K562 (cell line): ENCODE measurements around the gene SNAPC5. TPM values are rescaled to one million over a fixed set of nuclear protein-coding genes. Genes with fewer than 3 reads are reported as not detected.
A peak's percentile ranks its signal among the peaks of the same experiment; 100 is the strongest.

ENCODE experiments used
- ADNP ChIP-seq: fragments of 200-800 bp; sonication (Bioruptor generic); IDR thresholded peaks from 2 replicates; pipeline ENCODE4 v1.6.1; 2016; ENCODE audit warnings: missing genetic modification characterization, missing compliant biosample characterization
- BDP1 ChIP-seq: IDR thresholded peaks from 3 replicates; pipeline ENCODE4 v1.6.1; 2011; ENCODE audit not compliant: insufficient read length, insufficient read depth
- CBFB ChIP-seq: sonication (generic); formaldehyde crosslinking; IDR thresholded peaks from 2 replicates; pipeline ENCODE4 v1.4.0; 2020; ENCODE audit warnings: mild to moderate bottlenecking, missing genetic modification reagents
- ELF1 ChIP-seq: fragments of 200-800 bp; sonication (Bioruptor generic); IDR thresholded peaks from 2 replicates; pipeline ENCODE4 v1.6.1; 2016; ENCODE audit warnings: missing genetic modification characterization, missing compliant biosample characterization
- FOXA1 ChIP-seq: fragments of 450-650 bp; IDR thresholded peaks from 2 replicates; pipeline ENCODE4 v1.6.1; 2016; ENCODE audit warnings: mild to moderate bottlenecking, borderline replicate concordance
- HDAC2 ChIP-seq: fragments of 450-650 bp; IDR thresholded peaks from 2 replicates; pipeline ENCODE4 v1.6.1; 2016; ENCODE audit warnings: mild to moderate bottlenecking
- IRF2 ChIP-seq: sonication (generic); formaldehyde crosslinking; IDR thresholded peaks from 2 replicates; pipeline ENCODE4 v1.8.1; 2022; ENCODE audit warnings: mild to moderate bottlenecking, missing genetic modification reagents
- MBD2 ChIP-seq: sonication (generic); IDR thresholded peaks from 2 replicates; pipeline ENCODE4 v1.6.1; 2016; ENCODE audit warnings: low read depth, borderline replicate concordance
- NFRKB ChIP-seq: fragments of 450-650 bp; IDR thresholded peaks from 2 replicates; pipeline ENCODE4 v1.6.1; 2016; ENCODE audit warnings: low read depth
- PYGO2 ChIP-seq: fragments of 450-650 bp; IDR thresholded peaks from 2 replicates; pipeline ENCODE4 v1.6.1; 2016; ENCODE audit warnings: mild to moderate bottlenecking, missing genetic modification characterization, moderate library complexity, missing compliant biosample characterization
- SUPT5H ChIP-seq: fragments of 450-650 bp; IDR thresholded peaks from 2 replicates; pipeline ENCODE4 v1.6.1; 2016
- TAF1 ChIP-seq: IDR thresholded peaks from 2 replicates; pipeline ENCODE4 v1.6.1; 2011; ENCODE audit warnings: mild to moderate bottlenecking, low read length, moderate library complexity; ENCODE audit not compliant: insufficient read depth, control insufficient read depth, severe bottlenecking; ENCODE audit errors: extremely low read depth
- TFAM ChIP-seq: fragments of 250-450 bp; sonication (Bioruptor Pico); conservative IDR thresholded peaks from 2 replicates; pipeline ENCODE4 v1.5.0; 2021; ENCODE audit warnings: mild to moderate bottlenecking, moderate library complexity
- XRCC3 ChIP-seq: fragments of 450-650 bp; IDR thresholded peaks from 2 replicates; pipeline ENCODE4 v1.6.1; 2017; ENCODE audit warnings: mild to moderate bottlenecking, moderate library complexity
- ZBTB5 ChIP-seq: fragments of 450-650 bp; IDR thresholded peaks from 2 replicates; pipeline ENCODE4 v1.6.1; 2017; ENCODE audit warnings: antibody characterized with exemption
- ZFPM2 ChIP-seq: fragments of 250-450 bp; sonication (Bioruptor Pico); IDR thresholded peaks from 2 replicates; pipeline ENCODE4 v1.5.1; 2022; ENCODE audit warnings: mild to moderate bottlenecking
- ZNF696 ChIP-seq: fragments of 250-450 bp; sonication (Bioruptor Pico); conservative IDR thresholded peaks from 2 replicates; pipeline ENCODE4 v1.4.0; 2020; ENCODE audit warnings: mild to moderate bottlenecking, moderate library complexity
- ZSCAN32 ChIP-seq: fragments of 450-650 bp; formaldehyde crosslinking; IDR thresholded peaks from 2 replicates; pipeline ENCODE4 v1.4.0; 2020; ENCODE audit warnings: mild to moderate bottlenecking, moderate library complexity
- polyA plus RNA-seq, 8 experiments: library from polyadenylated mRNA; depleted of rRNA in 4 of 8; stranded (reverse) in 5 of 8; unstranded in 3 of 8; fragments of >200 nt; fragmentation: Nextera tagmentation in 2 of 8; fragmentation: Illumina TruSeq in 1 of 8; extraction: Ambion mirVana in 2 of 8; extraction: Trizol in 1 of 8; gene quantifications; 2 replicates each; pipeline versions ENCODE4 v1.2.1 to v1.2.3, GENCODE V29; 2011 to 2014; ENCODE audit warnings: inconsistent platforms in 1 of 8, missing spikeins in 1 of 8
- total RNA-seq, 7 experiments: library from RNA; depleted of rRNA in 6 of 7; stranded (reverse); fragments of >200 nt in 6 of 7; fragmentation: Illumina TruSeq in 2 of 7; extraction: Trizol in 2 of 7; gene quantifications; 2 replicates each; pipeline versions ENCODE4 v1.2.1 to v1.2.3, GENCODE V29; 2011 to 2021; ENCODE audit warnings: low replicate concordance in 1 of 7
- TF ChIP-seq, protein P1 (sequence below), 2 experiments: fragments of 450-650 bp in 1 of 2; IDR thresholded peaks; 2 replicates each; pipeline ENCODE4 v1.6.1; 2011 to 2017; ENCODE audit warnings: low read depth in 2 of 2, antibody characterized with exemption in 1 of 2, borderline replicate concordance in 1 of 2, low read length in 1 of 2, mild to moderate bottlenecking in 1 of 2, mixed read lengths in 1 of 2; ENCODE audit not compliant: control insufficient read depth in 1 of 2
- TF ChIP-seq, protein P2 (sequence below): fragments of 450-650 bp; IDR thresholded peaks from one replicate; pipeline ENCODE4 v1.6.1; 2018; ENCODE audit warnings: mild to moderate bottlenecking, moderate library complexity; ENCODE audit not compliant: partially characterized antibody

The SNAPC5 gene
- total and polyA plus RNA-seq, 9 of the 15 experiments (the other 6 are each of a cell fraction or from before 2014, with no cell fraction given), result 52.8 to 155 (median 96.5) TPM

GRCh38 chr15:66496951-66497501 lies 536 bp downstream of the SNAPC5 start (continued):
- TF ChIP-seq, protein P1, sequence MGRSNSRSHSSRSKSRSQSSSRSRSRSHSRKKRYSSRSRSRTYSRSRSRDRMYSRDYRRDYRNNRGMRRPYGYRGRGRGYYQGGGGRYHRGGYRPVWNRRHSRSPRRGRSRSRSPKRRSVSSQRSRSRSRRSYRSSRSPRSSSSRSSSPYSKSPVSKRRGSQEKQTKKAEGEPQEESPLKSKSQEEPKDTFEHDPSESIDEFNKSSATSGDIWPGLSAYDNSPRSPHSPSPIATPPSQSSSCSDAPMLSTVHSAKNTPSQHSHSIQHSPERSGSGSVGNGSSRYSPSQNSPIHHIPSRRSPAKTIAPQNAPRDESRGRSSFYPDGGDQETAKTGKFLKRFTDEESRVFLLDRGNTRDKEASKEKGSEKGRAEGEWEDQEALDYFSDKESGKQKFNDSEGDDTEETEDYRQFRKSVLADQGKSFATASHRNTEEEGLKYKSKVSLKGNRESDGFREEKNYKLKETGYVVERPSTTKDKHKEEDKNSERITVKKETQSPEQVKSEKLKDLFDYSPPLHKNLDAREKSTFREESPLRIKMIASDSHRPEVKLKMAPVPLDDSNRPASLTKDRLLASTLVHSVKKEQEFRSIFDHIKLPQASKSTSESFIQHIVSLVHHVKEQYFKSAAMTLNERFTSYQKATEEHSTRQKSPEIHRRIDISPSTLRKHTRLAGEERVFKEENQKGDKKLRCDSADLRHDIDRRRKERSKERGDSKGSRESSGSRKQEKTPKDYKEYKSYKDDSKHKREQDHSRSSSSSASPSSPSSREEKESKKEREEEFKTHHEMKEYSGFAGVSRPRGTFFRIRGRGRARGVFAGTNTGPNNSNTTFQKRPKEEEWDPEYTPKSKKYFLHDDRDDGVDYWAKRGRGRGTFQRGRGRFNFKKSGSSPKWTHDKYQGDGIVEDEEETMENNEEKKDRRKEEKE (IDR thresholded peaks at IDR 0.05; ENCODE audit: borderline replicate concordance in 1 of 2, control insufficient read depth in 1 of 2, low read depth in 2 of 2, low read length in 1 of 2), result no peak
- TF ChIP-seq ZNF696 (CRISPR knock-in tag) (no peak), ZBTB5 (no peak), TAF1 (no peak), ELF1 (tag) (no peak), TFAM (CRISPR knock-in tag) (no peak), XRCC3 (no peak), ZFPM2 (no peak), PYGO2 (tag) (no peak), FOXA1 (no peak), ADNP (tag) (no peak), MBD2 (no peak), HDAC2 (no peak), ZSCAN32 (CRISPR knock-in tag) (no peak), SUPT5H (no peak), BDP1 (no peak), NFRKB (peak; percentile 75; the same call in 1 of the 2 replicates), CBFB (0 out of 2 replicates have a peak, but pooled peaks have one; percentile 39), IRF2 (CRISPR knock-in tag) (no peak)
- TF ChIP-seq, protein P2, sequence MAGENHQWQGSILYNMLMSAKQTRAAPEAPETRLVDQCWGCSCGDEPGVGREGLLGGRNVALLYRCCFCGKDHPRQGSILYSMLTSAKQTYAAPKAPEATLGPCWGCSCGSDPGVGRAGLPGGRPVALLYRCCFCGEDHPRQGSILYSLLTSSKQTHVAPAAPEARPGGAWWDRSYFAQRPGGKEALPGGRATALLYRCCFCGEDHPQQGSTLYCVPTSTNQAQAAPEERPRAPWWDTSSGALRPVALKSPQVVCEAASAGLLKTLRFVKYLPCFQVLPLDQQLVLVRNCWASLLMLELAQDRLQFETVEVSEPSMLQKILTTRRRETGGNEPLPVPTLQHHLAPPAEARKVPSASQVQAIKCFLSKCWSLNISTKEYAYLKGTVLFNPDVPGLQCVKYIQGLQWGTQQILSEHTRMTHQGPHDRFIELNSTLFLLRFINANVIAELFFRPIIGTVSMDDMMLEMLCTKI, result no peak
